GM13976 (cell line): ENCODE results near the gene VENTX.
"Not testable (repeated sequence)": the region's sequence is repeated elsewhere in the genome, so short reads cannot be mapped to it uniquely, and the experiment has no call there.

ENCODE experiments used
- DNase-seq: peaks from one replicate; pipeline ENCODE4 v3.0.0; 2012; ENCODE audit warnings: low spot score
- in situ Hi-C: fragments of 300-500 bp; cut with MboI; formaldehyde crosslinking; loops from one replicate; pipeline ENCODE4 v1.12.0; 2022; ENCODE audit warnings: low sequenced_read_pairs, mixed read lengths, inconsistent platforms; ENCODE audit not compliant: unreplicated experiment
- TF ChIP-seq, protein P1 (sequence below): IDR thresholded peaks from 2 replicates; pipeline ENCODE4 v1.5.1; 2012; ENCODE audit warnings: borderline replicate concordance, mild to moderate bottlenecking; ENCODE audit not compliant: insufficient read depth; ENCODE audit errors: extremely low read depth, missing control alignments, control extremely low read depth

VENTX gene

DNA sequence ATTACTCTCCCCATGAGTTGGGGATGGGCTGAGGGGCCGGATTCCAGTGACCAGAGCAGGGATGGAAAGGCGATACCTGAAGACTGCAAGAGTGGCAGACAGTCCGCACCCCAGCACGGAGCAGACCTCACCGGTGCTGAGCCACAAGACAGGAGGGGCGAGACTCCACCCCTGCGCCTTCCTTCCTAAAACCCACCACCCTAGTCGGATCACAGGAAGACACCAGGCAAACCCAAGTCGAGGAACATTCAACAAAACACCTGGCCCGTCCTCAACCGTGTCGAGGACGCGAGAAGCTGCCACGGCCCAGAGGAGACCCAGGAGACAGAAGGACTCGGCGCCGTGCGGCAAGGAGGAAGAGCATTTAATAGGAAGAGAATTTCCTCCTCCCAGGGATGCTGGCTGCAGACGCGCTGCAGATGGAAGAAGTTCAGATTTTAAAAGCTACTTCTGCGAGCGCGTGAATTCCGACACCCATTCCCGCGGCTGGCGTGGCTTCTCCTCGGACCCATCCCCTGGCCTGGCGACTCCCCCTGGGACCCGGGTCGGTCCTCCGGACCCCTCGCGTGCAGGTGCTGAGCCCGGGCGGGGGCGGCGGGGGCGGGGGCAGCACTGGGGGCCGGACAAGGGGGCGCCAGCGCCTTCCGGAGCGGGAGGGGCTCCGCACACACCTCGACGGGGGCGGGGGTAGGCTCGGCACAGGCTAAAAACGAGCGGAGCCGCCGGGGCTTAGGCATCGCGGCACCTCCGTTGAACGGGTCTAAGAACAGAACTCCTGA, 8.2 kb upstream of the VENTX start:
- TF ChIP-seq, protein P1, sequence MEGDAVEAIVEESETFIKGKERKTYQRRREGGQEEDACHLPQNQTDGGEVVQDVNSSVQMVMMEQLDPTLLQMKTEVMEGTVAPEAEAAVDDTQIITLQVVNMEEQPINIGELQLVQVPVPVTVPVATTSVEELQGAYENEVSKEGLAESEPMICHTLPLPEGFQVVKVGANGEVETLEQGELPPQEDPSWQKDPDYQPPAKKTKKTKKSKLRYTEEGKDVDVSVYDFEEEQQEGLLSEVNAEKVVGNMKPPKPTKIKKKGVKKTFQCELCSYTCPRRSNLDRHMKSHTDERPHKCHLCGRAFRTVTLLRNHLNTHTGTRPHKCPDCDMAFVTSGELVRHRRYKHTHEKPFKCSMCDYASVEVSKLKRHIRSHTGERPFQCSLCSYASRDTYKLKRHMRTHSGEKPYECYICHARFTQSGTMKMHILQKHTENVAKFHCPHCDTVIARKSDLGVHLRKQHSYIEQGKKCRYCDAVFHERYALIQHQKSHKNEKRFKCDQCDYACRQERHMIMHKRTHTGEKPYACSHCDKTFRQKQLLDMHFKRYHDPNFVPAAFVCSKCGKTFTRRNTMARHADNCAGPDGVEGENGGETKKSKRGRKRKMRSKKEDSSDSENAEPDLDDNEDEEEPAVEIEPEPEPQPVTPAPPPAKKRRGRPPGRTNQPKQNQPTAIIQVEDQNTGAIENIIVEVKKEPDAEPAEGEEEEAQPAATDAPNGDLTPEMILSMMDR: no peak
- in situ Hi-C loops: no loop called here
- no peak for DNase-seq

DNA sequence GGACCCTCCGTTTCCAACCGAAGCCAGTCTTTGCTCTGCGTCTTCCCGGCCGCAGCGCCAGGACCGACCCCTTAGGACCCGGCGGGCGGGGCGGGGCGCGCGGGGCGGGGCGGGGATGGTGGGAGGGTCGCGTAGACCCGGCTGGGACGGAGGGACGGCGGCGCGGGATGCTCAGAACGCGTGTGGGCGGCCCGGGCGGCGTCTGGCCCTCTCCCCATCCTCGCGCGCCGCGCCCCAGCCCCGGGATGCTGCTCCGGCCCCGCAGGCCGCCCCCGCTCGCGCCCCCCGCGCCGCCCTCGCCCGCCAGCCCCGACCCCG, 7.7 kb upstream of the VENTX start, which contains the start of gene UTF1:
Gene UTF1 (plus strand): TSS at position 174 of the 318 bp plus-strand sequence. CDS start 72 bp downstream, at position 246.
- TF ChIP-seq, protein P1: no peak
- DNase-seq: no peak
- in situ Hi-C loops: no loop called here

DNA sequence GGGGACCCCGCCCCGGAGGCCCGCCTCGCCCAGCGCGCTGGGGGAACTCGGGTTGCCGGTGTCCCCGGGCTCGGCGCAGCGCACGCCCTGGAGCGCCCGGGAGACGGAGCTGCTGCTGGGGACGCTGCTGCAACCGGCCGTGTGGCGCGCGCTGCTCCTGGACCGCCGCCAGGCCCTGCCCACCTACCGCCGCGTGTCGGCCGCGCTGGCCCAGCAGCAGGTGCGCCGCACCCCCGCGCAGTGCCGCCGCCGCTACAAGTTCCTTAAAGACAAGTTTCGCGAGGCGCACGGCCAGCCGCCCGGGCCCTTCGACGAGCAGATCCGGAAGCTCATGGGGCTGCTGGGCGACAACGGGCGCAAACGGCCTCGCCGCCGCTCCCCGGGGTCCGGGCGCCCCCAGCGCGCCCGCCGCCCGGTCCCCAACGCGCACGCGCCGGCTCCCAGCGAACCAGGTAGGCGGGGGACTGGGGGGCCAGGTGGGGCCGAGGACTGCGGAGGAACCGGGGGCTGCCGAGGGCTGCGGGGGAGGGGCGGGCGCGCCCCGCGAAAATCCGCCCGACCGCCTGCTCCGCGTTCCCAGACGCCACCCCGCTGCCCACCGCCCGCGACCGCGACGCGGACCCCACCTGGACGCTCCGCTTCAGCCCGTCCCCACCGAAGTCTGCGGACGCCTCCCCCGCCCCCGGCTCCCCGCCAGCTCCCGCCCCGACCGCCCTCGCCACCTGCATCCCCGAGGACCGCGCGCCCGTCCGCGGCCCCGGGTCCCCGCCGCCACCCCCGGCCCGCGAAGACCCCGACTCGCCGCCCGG, 7.1 kb upstream of the VENTX start:
- in situ Hi-C loops: no loop called here
- no peak for DNase-seq
- TF ChIP-seq, protein P1: no peak

DNA sequence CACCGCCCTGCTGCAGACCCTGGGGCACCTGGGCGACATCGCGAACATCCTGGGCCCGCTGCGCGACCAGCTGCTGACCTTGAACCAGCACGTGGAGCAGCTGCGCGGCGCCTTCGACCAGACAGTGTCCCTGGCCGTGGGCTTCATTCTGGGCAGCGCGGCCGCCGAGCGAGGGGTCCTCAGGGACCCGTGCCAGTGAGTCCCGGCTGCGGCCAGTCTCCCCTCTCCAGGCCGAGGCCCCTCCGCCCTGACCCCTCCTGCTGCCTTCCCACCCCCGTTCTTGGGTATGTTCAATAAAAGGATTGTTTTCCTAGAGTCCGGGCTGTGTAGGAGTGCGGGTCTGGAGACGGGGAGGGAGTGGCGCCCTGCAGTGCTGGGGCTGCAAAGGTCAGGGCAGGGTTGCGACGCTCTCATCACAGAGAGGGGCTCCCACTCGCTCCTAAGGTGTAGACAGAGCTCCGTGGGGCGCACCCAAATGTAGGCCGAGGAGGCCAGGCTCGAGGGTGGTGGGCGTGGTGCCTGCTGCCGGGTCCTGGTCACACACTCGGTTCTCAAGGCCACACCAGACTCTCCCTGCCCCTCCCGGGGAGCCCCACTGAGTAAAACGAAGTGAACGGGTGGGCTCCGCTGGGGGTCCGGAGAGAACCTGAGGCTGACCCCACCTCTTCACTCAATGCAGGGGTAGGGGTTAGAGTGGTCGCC, 6.3 kb upstream of the VENTX start:
- TF ChIP-seq, protein P1: no peak
- in situ Hi-C loops: no loop called here

DNA sequence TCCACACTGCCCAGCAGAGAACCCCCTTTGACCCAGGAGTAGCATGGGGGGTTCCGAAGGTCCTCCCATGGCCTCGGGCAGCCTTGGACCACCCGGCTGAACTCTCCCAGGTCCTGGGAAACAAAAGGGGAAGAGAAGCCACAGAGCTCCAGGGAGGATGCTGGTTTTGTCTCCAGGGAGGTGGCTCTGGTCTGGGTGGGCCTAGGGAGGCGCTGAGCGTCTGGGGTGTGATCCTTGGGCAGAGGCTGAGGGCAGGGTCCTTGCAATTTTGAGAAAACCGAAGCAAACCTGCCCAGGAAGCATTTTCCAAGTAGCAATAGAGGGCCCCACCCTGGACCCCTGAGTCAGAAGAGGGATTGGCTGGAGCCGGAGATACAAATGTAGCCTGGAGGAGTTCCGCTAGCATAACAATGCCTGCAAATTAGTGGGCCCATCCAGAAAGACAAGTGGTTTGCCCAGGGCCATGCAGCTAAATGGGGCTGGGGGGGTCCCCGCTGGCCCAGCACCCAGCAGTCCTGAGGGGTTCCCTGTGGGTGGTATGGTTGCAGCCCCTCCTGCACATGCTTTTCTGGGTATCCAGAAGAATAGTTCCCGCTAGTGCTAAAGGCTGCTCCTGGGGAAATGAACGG, 5.6 kb upstream of the VENTX start:
- TF ChIP-seq, protein P1: no peak
- in situ Hi-C loops: no loop called here
- no peak for DNase-seq

More for the DNA sequence above, 6.3 kb upstream of the VENTX start:
- DNase-seq: no peak

DNA sequence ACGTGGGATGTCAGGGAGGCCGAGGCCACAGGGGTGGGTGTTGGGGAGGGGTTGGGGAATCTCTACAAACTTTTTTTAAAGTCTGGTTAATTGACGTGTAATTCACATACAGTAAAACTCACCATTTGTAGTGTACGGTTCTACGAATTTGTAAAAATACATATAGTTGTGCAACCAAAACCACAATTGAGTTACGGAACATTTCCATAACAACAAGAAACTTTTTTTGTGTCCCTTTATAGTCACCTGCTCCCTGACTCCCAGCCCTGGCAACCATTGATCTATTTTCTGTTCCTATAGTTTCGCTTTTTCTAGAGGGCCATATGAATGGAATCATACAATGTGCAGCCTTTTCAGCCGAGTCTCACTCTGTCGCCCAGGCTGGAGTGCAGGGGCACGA, 2.9 kb upstream of the VENTX start:
- in situ Hi-C loops, DNase-seq: not testable (repeated sequence)
